ENCODE data around the gene ZNF880.

Gene ZNF880

GRCh38 chr19:52351512-52351911, 18.2 kb upstream of the ZNF880 start:
- H3K36me3 ChIP-seq (ENCODE audit: control insufficient read depth in 2 of 2, insufficient read depth in 1 of 2, low read length in 2 of 2): no peaks in the 10 kb centered on the region
- no peaks in the 10 kb centered on the region for H3K9me3 ChIP-seq (ENCODE audit: control insufficient read depth, insufficient read depth, low read depth, low read length)

GRCh38 chr19:52366414-52366824, 3.3 kb upstream of the ZNF880 start:
- H3K27ac ChIP-seq (ENCODE audit: extremely low read depth, low read depth, low read length): no peak overlapping the region
- TF ChIP-seq TRIM28 (IDR thresholded peaks at IDR 0.05; ENCODE audit: borderline replicate concordance, low read length) (peak; percentile 37; the same call in 1 of the 2 replicates), ZNF274 (IDR thresholded peaks at IDR 0.05; ENCODE audit: low read length) (peak; percentile 43; the same call in 1 of the 2 replicates), ZNF274 (tag by site-specific recombination; IDR thresholded peaks at IDR 0.05; ENCODE audit: borderline replicate concordance) (peak; percentile 9; the same call in 1 of the 2 replicates), TCF7L2 (IDR thresholded peaks at IDR 0.05; ENCODE audit: borderline replicate concordance, low read depth, low read length) (no peak), PRDM1 (tag by site-specific recombination; IDR thresholded peaks at IDR 0.05) (no peak), GLI2 (tag by site-specific recombination; IDR thresholded peaks at IDR 0.05; ENCODE audit: borderline replicate concordance, low read depth) (no peak), SETDB1 (IDR thresholded peaks at IDR 0.05; ENCODE audit: insufficient read length, low read length) (peak; percentile 88)
- peaks cover 2% of the 10 kb centered on the region for H3K9me3 ChIP-seq (ENCODE audit: control insufficient read depth, insufficient read depth, low read depth, low read length)
- POLR2A ChIA-PET: no interaction called here
- CTCF ChIA-PET: interaction anchor here (0.6 kb wide), 1 partner anchor 19 kb away, joined by 3 read pairs; no protein-coding TSS in a partner anchor
- H3K4me1 ChIP-seq (ENCODE audit: control insufficient read depth, insufficient read depth, low read length): no peaks in the 10 kb centered on the region
- no peak overlapping the region for H3K4me3 ChIP-seq (ENCODE audit: low read depth, low read length)
- H3K36me3 ChIP-seq (ENCODE audit: control insufficient read depth in 2 of 2, insufficient read depth in 1 of 2, low read length in 2 of 2): peaks cover 0 to under 1% of the 10 kb centered on the region in 2 experiments; a peak in 1 of 3 replicates

More at GRCh38 chr19:52351512-52351911, 18.2 kb upstream of the ZNF880 start:
- H3K4me3 ChIP-seq (ENCODE audit: low read depth, low read length): no peak overlapping the region
- no peak overlapping the region for H3K27ac ChIP-seq (ENCODE audit: extremely low read depth, low read depth, low read length)
- TF ChIP-seq KLF1 (tag by site-specific recombination; IDR thresholded peaks at IDR 0.05) (no peak), ZNF514 (tag by site-specific recombination; IDR thresholded peaks at IDR 0.05) (no peak), ZNF140 (tag by site-specific recombination; IDR thresholded peaks at IDR 0.05) (no peak), ZNF324 (tag by site-specific recombination; IDR thresholded peaks at IDR 0.05) (no peak), PRDM10 (tag by site-specific recombination; IDR thresholded peaks at IDR 0.05) (no peak)
- H3K4me1 ChIP-seq (ENCODE audit: control insufficient read depth, insufficient read depth, low read length): no peaks in the 10 kb centered on the region
- ChIA-PET POLR2A (no interaction called here), CTCF (interaction anchor here (0.7 kb wide), 1 partner anchor 8 kb away, joined by 4 read pairs; no protein-coding TSS in a partner anchor)

GRCh38 chr19:52370341-52370710, 603 bp downstream of the ZNF880 start:
- TF ChIP-seq ZNF629 (tag by site-specific recombination; IDR thresholded peaks at IDR 0.05) (no peak), ZNF311 (tag by site-specific recombination; IDR thresholded peaks at IDR 0.05; ENCODE audit: borderline replicate concordance) (no peak), GLI2 (tag by site-specific recombination; IDR thresholded peaks at IDR 0.05; ENCODE audit: borderline replicate concordance, low read depth) (no peak), ZNF792 (tag by site-specific recombination; IDR thresholded peaks at IDR 0.05) (no peak), ZNF335 (tag by site-specific recombination; conservative IDR thresholded peaks at IDR 0.05) (0 out of 2 replicates have a peak, but pooled peaks have one; percentile 33), ZNF16 (tag by site-specific recombination; IDR thresholded peaks at IDR 0.05; ENCODE audit: low read depth) (no peak), ZSCAN5A (tag by site-specific recombination; IDR thresholded peaks at IDR 0.05) (no peak)
- Histone ChIP-seq H3K27ac (ENCODE audit: extremely low read depth, low read depth, low read length) (0 out of 2 replicates have a peak overlapping the region, but pooled peaks have one; percentile 56), H3K36me3 (ENCODE audit: control insufficient read depth in 2 of 2, insufficient read depth in 1 of 2, low read length in 2 of 2) (peaks cover 9 to 24% of the 10 kb centered on the region in 2 experiments; a peak in 2 of 3 replicates), H3K4me3 (ENCODE audit: low read depth, low read length) (peak overlapping the region; percentile 70), H3K9me3 (ENCODE audit: control insufficient read depth, insufficient read depth, low read depth, low read length) (no peaks in the 10 kb centered on the region; the same call in 1 of the 2 replicates), H3K4me1 (ENCODE audit: control insufficient read depth, insufficient read depth, low read length) (no peaks in the 10 kb centered on the region)
- ChIA-PET CTCF (no interaction called here), POLR2A (no interaction called here)

Measured in HEK293 (cell line).